H9 (cell line): ENCODE data around the gene FYCO1. TPM values are rescaled to one million over a fixed set of nuclear protein-coding genes. Genes with fewer than 3 reads are reported as not detected.

ENCODE experiments used
- DNase-seq: peaks from one replicate; pipeline ENCODE4 v3.0.0-alpha.2; 2017
- H2AFZ ChIP-seq: one replicate; pipeline ENCODE4 v1.6.1; 2013; ENCODE audit warnings: mild to moderate bottlenecking, low read length, control low read depth, moderate library complexity
- H2AK5ac ChIP-seq: 2 replicates; pipeline ENCODE4 v1.6.1; 2013; ENCODE audit warnings: low read length, control low read depth, mixed read lengths; ENCODE audit not compliant: insufficient read length
- H2BK120ac ChIP-seq: one replicate; pipeline ENCODE4 v1.6.1; 2013; ENCODE audit warnings: low read depth, mild to moderate bottlenecking, low read length, control low read depth, inconsistent platforms; ENCODE audit not compliant: poor library complexity, severe bottlenecking
- H2BK12ac ChIP-seq: 2 replicates; pipeline ENCODE4 v1.6.1; 2013; ENCODE audit warnings: low read length, control low read depth, mixed read lengths, low read depth; ENCODE audit not compliant: insufficient read length
- H2BK15ac ChIP-seq: 2 replicates; pipeline ENCODE4 v1.6.1; 2013; ENCODE audit warnings: low read depth, low read length, control low read depth
- H2BK20ac ChIP-seq: one replicate; pipeline ENCODE4 v1.6.1; 2013; ENCODE audit warnings: low read depth, mild to moderate bottlenecking, low read length, control low read depth, inconsistent platforms; ENCODE audit not compliant: poor library complexity, severe bottlenecking
- H2BK5ac ChIP-seq: 2 replicates; pipeline ENCODE4 v1.6.1; 2013; ENCODE audit warnings: low read length, control low read depth, mixed read lengths; ENCODE audit not compliant: insufficient read length
- H3K14ac ChIP-seq: 2 replicates; pipeline ENCODE4 v1.6.1; 2013; ENCODE audit warnings: low read length, control low read depth; ENCODE audit not compliant: insufficient read depth
- H3K18ac ChIP-seq: 2 replicates; pipeline ENCODE4 v1.6.1; 2013; ENCODE audit warnings: low read depth, mild to moderate bottlenecking, mixed read lengths, low read length, control low read depth; ENCODE audit not compliant: insufficient read length
- H3K23ac ChIP-seq: 2 replicates; pipeline ENCODE4 v1.6.1; 2013; ENCODE audit warnings: low read length, control low read depth, mixed read lengths, low read depth; ENCODE audit not compliant: insufficient read length
- H3K23me2 ChIP-seq: 2 replicates; pipeline ENCODE4 v1.6.1; 2013; ENCODE audit warnings: low read depth, mild to moderate bottlenecking, mixed read lengths, low read length, control low read depth; ENCODE audit not compliant: insufficient read length, poor library complexity, severe bottlenecking
- H3K27ac ChIP-seq: 2 replicates; pipeline ENCODE4 v1.5.1; 2013; ENCODE audit warnings: low read length, control low read depth, mixed read lengths, low read depth; ENCODE audit not compliant: insufficient read length
- H3K27me3 ChIP-seq: 2 replicates; pipeline ENCODE4 v1.6.1; 2013; ENCODE audit warnings: low read length, control low read depth, inconsistent platforms; ENCODE audit not compliant: insufficient read depth
- H3K4ac ChIP-seq: 2 replicates; pipeline ENCODE4 v1.6.1; 2013; ENCODE audit warnings: low read depth, mild to moderate bottlenecking, control low read depth, inconsistent platforms, low read length, moderate library complexity
- H3K4me1 ChIP-seq: 2 replicates; pipeline ENCODE4 v1.6.1; 2013; ENCODE audit warnings: low read length, control low read depth, inconsistent platforms; ENCODE audit not compliant: insufficient read depth
- H3K4me2 ChIP-seq: 2 replicates; pipeline ENCODE4 v1.6.1; 2013; ENCODE audit warnings: low read length, control low read depth, mixed read lengths; ENCODE audit not compliant: insufficient read length, insufficient read depth
- H3K56ac ChIP-seq: 2 replicates; pipeline ENCODE4 v1.6.1; 2013; ENCODE audit warnings: low read depth, mild to moderate bottlenecking, mixed read lengths, low read length, control low read depth; ENCODE audit not compliant: insufficient read length
- H3K79me1 ChIP-seq: 2 replicates; pipeline ENCODE4 v1.6.1; 2013; ENCODE audit warnings: low read depth, mild to moderate bottlenecking, moderate library complexity, low read length, control low read depth, inconsistent platforms; ENCODE audit not compliant: insufficient read depth, poor library complexity, severe bottlenecking
- H3K79me2 ChIP-seq: 2 replicates; pipeline ENCODE4 v1.6.1; 2013; ENCODE audit warnings: low read length, control low read depth, inconsistent platforms; ENCODE audit not compliant: insufficient read depth
- H3K9ac ChIP-seq: 2 replicates; pipeline ENCODE4 v1.6.1; 2013; ENCODE audit warnings: low read length, control low read depth, mixed read lengths; ENCODE audit not compliant: insufficient read length; ENCODE audit errors: extremely low read depth
- H3K9me3 ChIP-seq: one replicate; pipeline ENCODE4 v1.6.1; 2013; ENCODE audit warnings: low read depth, low read length, inconsistent platforms; ENCODE audit not compliant: control insufficient read depth
- H3T11ph ChIP-seq: one replicate; pipeline ENCODE4 v1.6.1; 2013; ENCODE audit warnings: mild to moderate bottlenecking, low read length, control low read depth, inconsistent platforms
- H4K20me1 ChIP-seq: one replicate; pipeline ENCODE4 v1.6.1; 2013; ENCODE audit not compliant: control insufficient read depth, insufficient read length, insufficient read depth
- H4K5ac ChIP-seq: 2 replicates; pipeline ENCODE4 v1.6.1; 2013; ENCODE audit warnings: low read depth, mild to moderate bottlenecking, mixed read lengths, low read length, control low read depth; ENCODE audit not compliant: insufficient read length
- H4K8ac ChIP-seq: replicated peaks from 2 replicates; pipeline ENCODE4 v1.6.1; 2013; ENCODE audit warnings: low read length, control low read depth, mixed read lengths, low read depth; ENCODE audit not compliant: insufficient read length
- H4K91ac ChIP-seq: 2 replicates; pipeline ENCODE4 v1.6.1; 2013; ENCODE audit warnings: low read depth, mild to moderate bottlenecking, moderate library complexity, mixed read lengths, low read length, control low read depth; ENCODE audit not compliant: insufficient read length
- H3K27ac Mint-ChIP-seq, 3 experiments: 2 replicates in 2 of 3; 3 replicates in 1 of 3; pipeline ENCODE4 v1.8.0; 2020 to 2021; ENCODE audit warnings: mixed read lengths in 3 of 3, mild to moderate bottlenecking in 1 of 3, moderate library complexity in 1 of 3
- H3K27me3 Mint-ChIP-seq: 2 replicates; pipeline ENCODE4 v1.8.0; 2021; ENCODE audit warnings: low read depth, mild to moderate bottlenecking, moderate library complexity, mixed read lengths
- H3K36me3 Mint-ChIP-seq, 3 experiments: 2 replicates in 2 of 3; 3 replicates in 1 of 3; pipeline ENCODE4 v1.8.0; 2020 to 2021; ENCODE audit warnings: low read depth in 3 of 3, mixed read lengths in 3 of 3; ENCODE audit not compliant: insufficient read depth in 1 of 3
- H3K4me1 Mint-ChIP-seq, 2 experiments: 2 replicates each; pipeline ENCODE4 v1.8.0; 2020; ENCODE audit warnings: mixed read lengths in 2 of 2
- H3K4me3 Mint-ChIP-seq, 2 experiments: 2 replicates in 1 of 2; 3 replicates in 1 of 2; pipeline ENCODE4 v1.8.0; 2020 to 2021; ENCODE audit warnings: mild to moderate bottlenecking in 2 of 2, mixed read lengths in 2 of 2, moderate library complexity in 1 of 2
- H3K9me3 Mint-ChIP-seq, 2 experiments: 2 replicates in 1 of 2; 3 replicates in 1 of 2; pipeline ENCODE4 v1.8.0; 2020; ENCODE audit warnings: mild to moderate bottlenecking in 2 of 2, mixed read lengths in 2 of 2, moderate library complexity in 1 of 2
- WGBS: extraction: QIAGEN DNeasy Blood & Tissue Kit; methylation state at CpG from one replicate; pipeline ENCODE4 v1.1.7; 2013; ENCODE audit warnings: missing lambda C conversion rate, low lambda C conversion rate, mixed read lengths; ENCODE audit not compliant: insufficient read length; ENCODE audit errors: extremely low coverage; 5-methylcytosine and 5-hydroxymethylcytosine counted together
- total RNA-seq: library from RNA; stranded (reverse); gene quantifications from 2 replicates; pipeline ENCODE4 v1.2.1, GENCODE V29; 2021
- TF ChIP-seq, protein P1 (sequence below): fragments of 200-600 bp; sonication (generic); conservative IDR thresholded peaks from 3 replicates; pipeline ENCODE4 v1.8.0; 2021; ENCODE audit warnings: antibody characterized with exemption, mild to moderate bottlenecking

The FYCO1 gene
- total RNA-seq, 1 experiment from 2014 or later: 10.4 TPM

DNA sequence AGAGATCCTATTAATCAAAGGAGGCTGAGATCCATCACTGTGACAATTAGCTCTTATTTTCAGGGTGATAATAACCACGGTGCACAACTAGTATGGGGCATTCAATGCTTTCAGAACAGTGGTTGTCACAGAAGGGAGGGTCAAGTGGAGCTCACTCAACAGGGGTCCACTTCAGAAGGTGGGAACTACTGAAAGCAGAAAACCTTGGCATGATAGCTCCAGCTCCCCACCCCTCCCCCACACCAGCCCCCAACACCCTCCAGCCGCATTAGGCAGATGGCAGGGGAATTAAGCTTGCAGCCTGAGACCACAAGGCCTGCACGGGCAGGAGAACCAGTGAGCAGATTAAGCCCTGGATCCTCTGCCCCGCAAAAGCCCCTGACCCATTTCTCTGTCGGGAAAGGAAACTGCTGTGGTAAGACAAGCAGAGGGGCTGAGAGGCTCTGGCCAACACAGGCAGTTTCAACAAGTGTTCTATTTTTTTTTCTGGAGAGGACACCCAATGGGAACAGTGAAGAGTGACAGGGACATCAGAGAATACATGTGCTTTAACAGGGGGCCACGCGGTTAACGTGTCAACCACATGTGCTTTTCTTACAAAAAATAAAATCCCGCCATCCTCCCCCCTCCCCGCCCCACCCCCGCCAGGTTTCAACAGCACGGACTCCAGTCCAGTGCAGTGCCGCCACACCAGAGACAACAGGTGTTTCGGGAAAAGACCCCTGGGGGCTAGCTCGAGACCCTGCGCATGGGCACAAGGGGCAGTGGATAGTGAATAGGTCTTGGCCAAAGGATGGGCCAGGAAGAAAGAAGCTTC is 997 bp downstream of the FYCO1 start:
- Histone ChIP-seq H2BK120ac (no peak overlapping the region), H3K4me2 (peak overlapping the region; percentile 77), H3K23ac (no peak overlapping the region), H4K91ac (no peak overlapping the region), H4K8ac (no peak overlapping the region), H3K9ac (peak overlapping the region; percentile 47), H2AK5ac (no peak overlapping the region), H4K20me1 (no peaks in the 10 kb centered on the region), H4K5ac (no peak overlapping the region), H3K79me2 (peaks cover 2% of the 10 kb centered on the region; the same call in 1 of the 2 replicates), H3K4ac (no peak overlapping the region), H3K23me2 (peaks cover 3% of the 10 kb centered on the region), H3K14ac (no peak overlapping the region), H3K56ac (no peak overlapping the region), H2BK20ac (no peak overlapping the region), H3K27ac (no peak overlapping the region), H2BK12ac (no peak overlapping the region), H2AFZ (no peak overlapping the region), H3K79me1 (no peaks in the 10 kb centered on the region), H3K9me3 (no peaks in the 10 kb centered on the region), H3K4me1 (peaks cover 13% of the 10 kb centered on the region; the same call in 1 of the 2 replicates), H3K18ac (no peak overlapping the region), H3T11ph (no peak overlapping the region), H2BK5ac (no peak overlapping the region), H3K27me3 (no peaks in the 10 kb centered on the region), H2BK15ac (no peak overlapping the region)
- peak; percentile 48 for DNase-seq
- H3K4me1 Mint-ChIP-seq: peaks cover 24 to 27% of the 10 kb centered on the region in 2 experiments
- peak overlapping the region; percentile 83 to 88 for H3K4me3 Mint-ChIP-seq
- WGBS: no CpG with 5 or more reads among the region's 16 CpGs
- H3K27me3 Mint-ChIP-seq: peaks cover 13% of the 10 kb centered on the region
- TF ChIP-seq, protein P1, sequence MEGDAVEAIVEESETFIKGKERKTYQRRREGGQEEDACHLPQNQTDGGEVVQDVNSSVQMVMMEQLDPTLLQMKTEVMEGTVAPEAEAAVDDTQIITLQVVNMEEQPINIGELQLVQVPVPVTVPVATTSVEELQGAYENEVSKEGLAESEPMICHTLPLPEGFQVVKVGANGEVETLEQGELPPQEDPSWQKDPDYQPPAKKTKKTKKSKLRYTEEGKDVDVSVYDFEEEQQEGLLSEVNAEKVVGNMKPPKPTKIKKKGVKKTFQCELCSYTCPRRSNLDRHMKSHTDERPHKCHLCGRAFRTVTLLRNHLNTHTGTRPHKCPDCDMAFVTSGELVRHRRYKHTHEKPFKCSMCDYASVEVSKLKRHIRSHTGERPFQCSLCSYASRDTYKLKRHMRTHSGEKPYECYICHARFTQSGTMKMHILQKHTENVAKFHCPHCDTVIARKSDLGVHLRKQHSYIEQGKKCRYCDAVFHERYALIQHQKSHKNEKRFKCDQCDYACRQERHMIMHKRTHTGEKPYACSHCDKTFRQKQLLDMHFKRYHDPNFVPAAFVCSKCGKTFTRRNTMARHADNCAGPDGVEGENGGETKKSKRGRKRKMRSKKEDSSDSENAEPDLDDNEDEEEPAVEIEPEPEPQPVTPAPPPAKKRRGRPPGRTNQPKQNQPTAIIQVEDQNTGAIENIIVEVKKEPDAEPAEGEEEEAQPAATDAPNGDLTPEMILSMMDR: no peak
- H3K9me3 Mint-ChIP-seq: no peaks in the 10 kb centered on the region
- peaks cover 0 to 3% (median 0%) of the 10 kb centered on the region in 3 experiments; a peak in 1 of 7 replicates for H3K36me3 Mint-ChIP-seq
- peak overlapping the region in 2 of 3 experiments; percentile 74 to 78; a peak in 3 of 7 replicates for H3K27ac Mint-ChIP-seq
